Activated T-cell treated with anti-CD3 and anti-CD28 coated beads for 4 hours (primary cell): ENCODE data around the gene UNC93B1.

Source experiments
- DNase-seq: peaks from one replicate; pipeline ENCODE4 v3.0.0-alpha.2; 2020

Gene UNC93B1

GRCh38 chr11:68039526-68040086, 35.7 kb upstream of the UNC93B1 start:
- DNase-seq, result no peak

GRCh38 chr11:68038718-68039525, 35.0 kb upstream of the UNC93B1 start, which contains the start of gene TCIRG1:
TCIRG1 (plus strand) TSS chr11:68039025; CDS start chr11:68041272, 2,247 bp downstream.
- DNase-seq, result no peak

- DNase-seq, result no peak
Observed at GRCh38 chr11:68038226-68038717, 34.4 kb upstream of the UNC93B1 start.

- DNase-seq, result no peak
Observed at GRCh38 chr11:68037411-68038225, 33.7 kb upstream of the UNC93B1 start.

- no peak for DNase-seq
Observed at GRCh38 chr11:68036717-68037239, 32.9 kb upstream of the UNC93B1 start.

- no peak for DNase-seq
Observed at GRCh38 chr11:68036141-68036716, 32.3 kb upstream of the UNC93B1 start.

- no peak for DNase-seq
Observed at GRCh38 chr11:68035266-68035876, 31.5 kb upstream of the UNC93B1 start.

- no peak for DNase-seq
Observed at GRCh38 chr11:68033708-68034045, 29.8 kb upstream of the UNC93B1 start.

- no peak for DNase-seq
Observed at GRCh38 chr11:68032997-68033707, 29.3 kb upstream of the UNC93B1 start.

- no peak for DNase-seq
Observed at GRCh38 chr11:68032003-68032402, 28.1 kb upstream of the UNC93B1 start.

GRCh38 chr11:68031144-68031464, 27.2 kb upstream of the UNC93B1 start:
- DNase-seq, result no peak

GRCh38 chr11:68030318-68031143, 26.6 kb upstream of the UNC93B1 start, which contains the start of gene NDUFS8:
NDUFS8 (plus strand) TSS chr11:68030681; CDS start chr11:68032152, 1,471 bp downstream.
- peak; percentile 98 for DNase-seq

- no peak for DNase-seq
Observed at GRCh38 chr11:68028802-68029545, 25.1 kb upstream of the UNC93B1 start.

GRCh38 chr11:68027667-68028066, 23.8 kb upstream of the UNC93B1 start:
- no peak for DNase-seq

- no peak for DNase-seq
Observed at GRCh38 chr11:68026391-68027105, 22.7 kb upstream of the UNC93B1 start.

- DNase-seq, result no peak
Observed at GRCh38 chr11:68025047-68025446, 21.1 kb upstream of the UNC93B1 start.

GRCh38 chr11:68024508-68024907, 20.6 kb upstream of the UNC93B1 start:
- DNase-seq, result no peak

- no peak for DNase-seq
Observed at GRCh38 chr11:68022531-68022930, 18.6 kb upstream of the UNC93B1 start.

GRCh38 chr11:68021167-68021787, 17.4 kb upstream of the UNC93B1 start:
- no peak for DNase-seq
